Cardiac fibroblast (primary cell): Measurements from ENCODE around the gene ZNF223.

Source experiments
- DNase-seq, 2 donors: peaks; one replicate each; pipeline versions ENCODE4 v3.0.0 to v3.0.0-alpha.2; 2010; ENCODE audit warnings: low read depth in 2 of 2
- H3K4me3 ChIP-seq, 2 donors: replicated peaks in 1 of 2; 1 replicate in 1 of 2; 2 replicates in 1 of 2; pipeline ENCODE4 v1.5.1; 2011; ENCODE audit warnings: low read depth in 2 of 2, low read length in 2 of 2, mild to moderate bottlenecking in 2 of 2, moderate library complexity in 1 of 2
- CTCF ChIP-seq: IDR thresholded peaks from one replicate; pipeline ENCODE4 v1.5.1; 2011; ENCODE audit warnings: low read depth, mild to moderate bottlenecking, low read length, inconsistent platforms

Gene ZNF223

GRCh38 chr19:44093931-44094765 is 42.3 kb downstream of the ZNF223 start, which contains the start of gene ZNF224:
Gene ZNF224 (plus strand): TSS chr19:44094361. CDS start chr19:44097874, 3,513 bp downstream.
- peak within 1 kb of the TSS; percentile 68 to 87 for H3K4me3 ChIP-seq
- peak; percentile 92 to 93 for DNase-seq
- TF ChIP-seq CTCF: no peak

GRCh38 chr19:44107751-44108150 is 55.9 kb downstream of the ZNF223 start:
- no peak overlapping the region for H3K4me3 ChIP-seq
- no peak for TF ChIP-seq CTCF
- DNase-seq: no peak

GRCh38 chr19:44109458-44109857 is 57.6 kb downstream of the ZNF223 start:
- no peak for TF ChIP-seq CTCF
- DNase-seq: no peak

GRCh38 chr19:44111910-44112463 is 60.2 kb downstream of the ZNF223 start:
- peak; percentile 87 to 94 for DNase-seq
- H3K4me3 ChIP-seq: peak overlapping the region; percentile 81 to 91
- TF ChIP-seq CTCF: no peak

More at GRCh38 chr19:44109458-44109857, 57.6 kb downstream of the ZNF223 start:
- H3K4me3 ChIP-seq: no peak overlapping the region

- no peak for TF ChIP-seq CTCF
- peak overlapping the region; percentile 81 to 91 for H3K4me3 ChIP-seq
- no peak for DNase-seq
These were observed 60.9 kb downstream of the ZNF223 start for GRCh38 chr19:44112802-44113137.

GRCh38 chr19:44113138-44113783 is 61.4 kb downstream of the ZNF223 start, which contains the start of gene ZNF225:
Gene ZNF225 (plus strand): TSS chr19:44113399. CDS start chr19:44115828, 2,429 bp downstream.
- peak within 1 kb of the TSS; percentile 81 to 91 for H3K4me3 ChIP-seq
- TF ChIP-seq CTCF: no peak
- peak; percentile 99 for DNase-seq
